MM.1S (cell line): ENCODE measurements around the gene MYBPHL.

Experiments used
- DNase-seq: peaks from one replicate; pipeline ENCODE4 v3.0.0-alpha.2; 2015
- H2AFZ ChIP-seq: fragments of 300-600 bp; sonication (generic); 2 replicates; pipeline ENCODE4 v1.6.0; 2016; ENCODE audit warnings: antibody characterized with exemption, low read length
- H3F3A ChIP-seq: fragments of 300-600 bp; sonication (generic); 2 replicates; pipeline ENCODE4 v1.6.1; 2016; ENCODE audit warnings: mild to moderate bottlenecking, antibody characterized with exemption, low read length, moderate library complexity, mixed read lengths; ENCODE audit not compliant: insufficient read depth
- H3K27ac ChIP-seq: fragments of 300-600 bp; sonication (generic); 2 replicates; pipeline ENCODE4 v1.5.1; 2016; ENCODE audit warnings: mild to moderate bottlenecking, low read length
- H3K27me3 ChIP-seq: fragments of 300-600 bp; sonication (generic); replicated peaks from 2 replicates; pipeline ENCODE4 v1.6.0; 2016; ENCODE audit warnings: low read length; ENCODE audit not compliant: insufficient read depth
- H3K36me3 ChIP-seq: fragments of 300-600 bp; sonication (generic); replicated peaks from 2 replicates; pipeline ENCODE4 v1.6.1; 2016; ENCODE audit warnings: mild to moderate bottlenecking, low read length, mixed read lengths; ENCODE audit not compliant: insufficient read depth
- H3K4me1 ChIP-seq: fragments of 300-600 bp; sonication (generic); 2 replicates; pipeline ENCODE4 v1.6.1; 2016; ENCODE audit warnings: low read length, mixed read lengths
- H3K4me2 ChIP-seq: fragments of 300-600 bp; sonication (generic); 2 replicates; pipeline ENCODE4 v1.6.0; 2016; ENCODE audit warnings: low read depth, low read length
- H3K4me3 ChIP-seq: fragments of 300-600 bp; sonication (generic); 2 replicates; pipeline ENCODE4 v1.5.1; 2016; ENCODE audit warnings: low read length, mixed read lengths
- H3K79me2 ChIP-seq: fragments of 300-600 bp; sonication (generic); 2 replicates; pipeline ENCODE4 v1.6.1; 2016; ENCODE audit warnings: mixed run types, low read length, mixed read lengths
- H3K9ac ChIP-seq: fragments of 300-600 bp; sonication (generic); 2 replicates; pipeline ENCODE4 v1.6.1; 2016; ENCODE audit warnings: low read length, mixed read lengths
- H3K9me2 ChIP-seq: fragments of 300-600 bp; sonication (generic); replicated peaks from 2 replicates; pipeline ENCODE4 v1.6.1; 2016; ENCODE audit warnings: mild to moderate bottlenecking, low read length, mixed read lengths; ENCODE audit not compliant: insufficient read depth
- H3K9me3 ChIP-seq: fragments of 300-600 bp; sonication (generic); replicated peaks from 2 replicates; pipeline ENCODE4 v1.6.1; 2016; ENCODE audit warnings: mild to moderate bottlenecking, low read length, mixed read lengths; ENCODE audit not compliant: insufficient read depth
- H4K20me1 ChIP-seq: fragments of 300-600 bp; sonication (generic); 2 replicates; pipeline ENCODE4 v1.6.1; 2016; ENCODE audit warnings: mild to moderate bottlenecking, low read length, moderate library complexity, mixed read lengths; ENCODE audit not compliant: insufficient read depth
- EZH2 ChIP-seq: fragments of 300-600 bp; sonication (generic); optimal IDR thresholded peaks from 2 replicates; pipeline ENCODE3; 2017; ENCODE audit warnings: low read depth, mild to moderate bottlenecking, antibody characterized with exemption, low read length, mixed read lengths
- EZH2phosphoT487 ChIP-seq: fragments of 300-600 bp; sonication (generic); IDR thresholded peaks from 2 replicates; pipeline ENCODE4 v1.6.1; 2018; ENCODE audit warnings: antibody characterized with exemption, low read length
- TF ChIP-seq, protein P1 (sequence below): fragments of 300-600 bp; sonication (generic); IDR thresholded peaks from 2 replicates; pipeline ENCODE4 v1.5.1; 2016; ENCODE audit warnings: antibody characterized with exemption, low read length, mixed read lengths

The MYBPHL gene

GRCh38 chr1:109322974-109323373 lies 16.2 kb upstream of the MYBPHL start:
- H3K79me2 ChIP-seq: no peaks in the 10 kb centered on the region
- no peaks in the 10 kb centered on the region for H3K9me3 ChIP-seq
- no peak overlapping the region for H3K4me2 ChIP-seq
- no peaks in the 10 kb centered on the region for H3K9me2 ChIP-seq
- TF ChIP-seq EZH2phosphoT487 (no peak), EZH2 (no peak)
- TF ChIP-seq, protein P1, sequence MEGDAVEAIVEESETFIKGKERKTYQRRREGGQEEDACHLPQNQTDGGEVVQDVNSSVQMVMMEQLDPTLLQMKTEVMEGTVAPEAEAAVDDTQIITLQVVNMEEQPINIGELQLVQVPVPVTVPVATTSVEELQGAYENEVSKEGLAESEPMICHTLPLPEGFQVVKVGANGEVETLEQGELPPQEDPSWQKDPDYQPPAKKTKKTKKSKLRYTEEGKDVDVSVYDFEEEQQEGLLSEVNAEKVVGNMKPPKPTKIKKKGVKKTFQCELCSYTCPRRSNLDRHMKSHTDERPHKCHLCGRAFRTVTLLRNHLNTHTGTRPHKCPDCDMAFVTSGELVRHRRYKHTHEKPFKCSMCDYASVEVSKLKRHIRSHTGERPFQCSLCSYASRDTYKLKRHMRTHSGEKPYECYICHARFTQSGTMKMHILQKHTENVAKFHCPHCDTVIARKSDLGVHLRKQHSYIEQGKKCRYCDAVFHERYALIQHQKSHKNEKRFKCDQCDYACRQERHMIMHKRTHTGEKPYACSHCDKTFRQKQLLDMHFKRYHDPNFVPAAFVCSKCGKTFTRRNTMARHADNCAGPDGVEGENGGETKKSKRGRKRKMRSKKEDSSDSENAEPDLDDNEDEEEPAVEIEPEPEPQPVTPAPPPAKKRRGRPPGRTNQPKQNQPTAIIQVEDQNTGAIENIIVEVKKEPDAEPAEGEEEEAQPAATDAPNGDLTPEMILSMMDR: no peak
- no peak overlapping the region for H3K9ac ChIP-seq
- H3K27ac ChIP-seq: no peak overlapping the region
- no peaks in the 10 kb centered on the region for H3K27me3 ChIP-seq
- H4K20me1 ChIP-seq: no peaks in the 10 kb centered on the region
- H3K4me1 ChIP-seq: no peaks in the 10 kb centered on the region
- H3K4me3 ChIP-seq: no peak overlapping the region
- no peaks in the 10 kb centered on the region for H3K36me3 ChIP-seq
- no peaks in the 10 kb centered on the region for H3F3A ChIP-seq
- no peak for DNase-seq
- H2AFZ ChIP-seq: no peak overlapping the region

- Histone ChIP-seq H3K27ac (no peak overlapping the region), H3K4me1 (no peaks in the 10 kb centered on the region), H3K4me2 (no peak overlapping the region), H3K27me3 (no peaks in the 10 kb centered on the region), H2AFZ (no peak overlapping the region), H3K9me3 (no peaks in the 10 kb centered on the region), H3K9ac (no peak overlapping the region), H3F3A (no peaks in the 10 kb centered on the region), H3K9me2 (no peaks in the 10 kb centered on the region), H3K36me3 (no peaks in the 10 kb centered on the region), H3K79me2 (no peaks in the 10 kb centered on the region), H3K4me3 (no peak overlapping the region), H4K20me1 (no peaks in the 10 kb centered on the region)
- TF ChIP-seq EZH2phosphoT487: no peak
- no peak for TF ChIP-seq EZH2
- TF ChIP-seq, protein P1: no peak
- no peak for DNase-seq
These were observed 12.3 kb upstream of the MYBPHL start for GRCh38 chr1:109319114-109319513.

- no peak overlapping the region for H3K27ac ChIP-seq
- no peaks in the 10 kb centered on the region for H3K4me1 ChIP-seq
- DNase-seq: no peak
- no peak overlapping the region for H3K4me2 ChIP-seq
- H3K9me2 ChIP-seq: no peaks in the 10 kb centered on the region
- no peak overlapping the region for H3K9ac ChIP-seq
- H3K4me3 ChIP-seq: no peak overlapping the region
- TF ChIP-seq EZH2phosphoT487: no peak
- TF ChIP-seq EZH2: no peak
- TF ChIP-seq, protein P1: no peak
- no peaks in the 10 kb centered on the region for H3K9me3 ChIP-seq
- no peaks in the 10 kb centered on the region for H3K36me3 ChIP-seq
- H2AFZ ChIP-seq: no peak overlapping the region
- no peaks in the 10 kb centered on the region for H3K79me2 ChIP-seq
- no peaks in the 10 kb centered on the region for H3K27me3 ChIP-seq
- H4K20me1 ChIP-seq: no peaks in the 10 kb centered on the region
- no peaks in the 10 kb centered on the region for H3F3A ChIP-seq
These were observed 9.7 kb upstream of the MYBPHL start for GRCh38 chr1:109316506-109316905.
